Ascending aorta (tissue), 2 donors: Measurements from ENCODE around the gene HPSE. TPM values are rescaled to one million over a fixed set of nuclear protein-coding genes. Genes with fewer than 3 reads are reported as not detected.

Experiments
- DNase-seq, 2 donors: peaks; one replicate each; pipeline ENCODE4 v3.0.0-alpha.2; 2019; ENCODE audit warnings: low spot score in 2 of 2
- H3K27ac ChIP-seq, 2 donors: fragments of 200-600 bp; sonication (generic); one replicate each; pipeline ENCODE4 v1.5.1; 2016 to 2017; ENCODE audit warnings: mild to moderate bottlenecking in 1 of 2
- H3K27me3 ChIP-seq: fragments of 200-600 bp; sonication (generic); one replicate; pipeline ENCODE4 v1.5.1; 2017
- H3K36me3 ChIP-seq, 2 donors: fragments of 200-600 bp; sonication (generic); one replicate each; pipeline ENCODE4 v1.5.1; 2016
- H3K4me1 ChIP-seq, 2 donors: fragments of 200-600 bp; sonication (generic); one replicate each; pipeline ENCODE4 v1.5.1; 2016 to 2017; ENCODE audit warnings: mild to moderate bottlenecking in 1 of 2
- H3K4me3 ChIP-seq, 2 donors: fragments of 200-600 bp; sonication (generic); one replicate each; pipeline ENCODE4 v1.5.1; 2016 to 2017; ENCODE audit warnings: mild to moderate bottlenecking in 1 of 2
- H3K9me3 ChIP-seq, 2 donors: fragments of 200-600 bp; sonication (generic); one replicate each; pipeline ENCODE4 v1.5.1; 2016
- intact Hi-C: fragments of 100-400 bp; cut with DNase I; formaldehyde crosslinking; loops from one replicate; pipeline ENCODE4 v1.15.1; 2023
- total RNA-seq: library from RNA; depleted of rRNA; stranded (reverse); fragments of >200 nt; gene quantifications from one replicate; pipeline ENCODE4 v1.1.0, GENCODE V29; 2016
- TF ChIP-seq, protein P1 (sequence below), 3 experiments: fragments of 200-600 bp in 2 of 3; fragments of 450-650 bp in 1 of 3; sonication (generic) in 2 of 3; IDR thresholded peaks; one replicate each; pipeline ENCODE4 v1.5.1; 2016 to 2019; ENCODE audit warnings: antibody characterized with exemption in 3 of 3, mild to moderate bottlenecking in 1 of 3, moderate library complexity in 1 of 3

The HPSE gene
- total RNA-seq, 1 donor from 2014 or later, result 1.7 TPM

- no peak overlapping the region for H3K27ac ChIP-seq
- H3K36me3 ChIP-seq, result no peaks in the 10 kb centered on the region
- TF ChIP-seq, protein P1, sequence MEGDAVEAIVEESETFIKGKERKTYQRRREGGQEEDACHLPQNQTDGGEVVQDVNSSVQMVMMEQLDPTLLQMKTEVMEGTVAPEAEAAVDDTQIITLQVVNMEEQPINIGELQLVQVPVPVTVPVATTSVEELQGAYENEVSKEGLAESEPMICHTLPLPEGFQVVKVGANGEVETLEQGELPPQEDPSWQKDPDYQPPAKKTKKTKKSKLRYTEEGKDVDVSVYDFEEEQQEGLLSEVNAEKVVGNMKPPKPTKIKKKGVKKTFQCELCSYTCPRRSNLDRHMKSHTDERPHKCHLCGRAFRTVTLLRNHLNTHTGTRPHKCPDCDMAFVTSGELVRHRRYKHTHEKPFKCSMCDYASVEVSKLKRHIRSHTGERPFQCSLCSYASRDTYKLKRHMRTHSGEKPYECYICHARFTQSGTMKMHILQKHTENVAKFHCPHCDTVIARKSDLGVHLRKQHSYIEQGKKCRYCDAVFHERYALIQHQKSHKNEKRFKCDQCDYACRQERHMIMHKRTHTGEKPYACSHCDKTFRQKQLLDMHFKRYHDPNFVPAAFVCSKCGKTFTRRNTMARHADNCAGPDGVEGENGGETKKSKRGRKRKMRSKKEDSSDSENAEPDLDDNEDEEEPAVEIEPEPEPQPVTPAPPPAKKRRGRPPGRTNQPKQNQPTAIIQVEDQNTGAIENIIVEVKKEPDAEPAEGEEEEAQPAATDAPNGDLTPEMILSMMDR (IDR thresholded peaks at IDR 0.05), result no peak
Measured at GRCh38 chr4:83255584-83255983, 79.1 kb downstream of the HPSE start.

GRCh38 chr4:83252782-83253405 is 81.8 kb downstream of the HPSE start:
- H3K36me3 ChIP-seq, result no peaks in the 10 kb centered on the region
- DNase-seq, result peak in 1 of 2 donors; percentile 74
- intact Hi-C loops, result no loop called here
- TF ChIP-seq, protein P1 (IDR thresholded peaks at IDR 0.05), result peak in 1 of 3 experiments; percentile 48
- H3K4me3 ChIP-seq, result no peak overlapping the region
- peaks cover 0 to 7% of the 10 kb centered on the region in 2 donors for H3K4me1 ChIP-seq
- no peaks in the 10 kb centered on the region for H3K27me3 ChIP-seq
- no peaks in the 10 kb centered on the region for H3K9me3 ChIP-seq
- no peak overlapping the region for H3K27ac ChIP-seq

More at GRCh38 chr4:83255584-83255983, 79.1 kb downstream of the HPSE start:
- peaks cover 0 to 7% of the 10 kb centered on the region in 2 donors for H3K4me1 ChIP-seq
- no peak overlapping the region for H3K4me3 ChIP-seq
- no peak for DNase-seq
- H3K27me3 ChIP-seq, result no peaks in the 10 kb centered on the region
- no peaks in the 10 kb centered on the region for H3K9me3 ChIP-seq
- intact Hi-C loops, result loop anchor here (5.0 kb wide), 1 partner anchor 353 kb away; the partner anchor contains the start of gene THAP9

GRCh38 chr4:83251447-83251830 is 83.2 kb downstream of the HPSE start:
- no peaks in the 10 kb centered on the region for H3K36me3 ChIP-seq
- peaks cover 0 to 7% of the 10 kb centered on the region in 2 donors for H3K4me1 ChIP-seq
- H3K9me3 ChIP-seq, result no peaks in the 10 kb centered on the region
- TF ChIP-seq, protein P1 (IDR thresholded peaks at IDR 0.05), result no peak
- no peak for DNase-seq
- H3K27ac ChIP-seq, result no peak overlapping the region
- intact Hi-C loops, result no loop called here
- H3K4me3 ChIP-seq, result no peak overlapping the region
- H3K27me3 ChIP-seq, result no peaks in the 10 kb centered on the region

- intact Hi-C loops, result no loop called here
- Histone ChIP-seq H3K27me3 (no peaks in the 10 kb centered on the region), H3K27ac (no peak overlapping the region), H3K4me1 (peaks cover 0 to 2% of the 10 kb centered on the region in 2 donors), H3K36me3 (no peaks in the 10 kb centered on the region), H3K9me3 (no peaks in the 10 kb centered on the region), H3K4me3 (no peak overlapping the region)
- TF ChIP-seq, protein P1 (IDR thresholded peaks at IDR 0.05), result no peak
- no peak for DNase-seq
Measured at GRCh38 chr4:83250687-83251446, 83.8 kb downstream of the HPSE start.

DNA sequence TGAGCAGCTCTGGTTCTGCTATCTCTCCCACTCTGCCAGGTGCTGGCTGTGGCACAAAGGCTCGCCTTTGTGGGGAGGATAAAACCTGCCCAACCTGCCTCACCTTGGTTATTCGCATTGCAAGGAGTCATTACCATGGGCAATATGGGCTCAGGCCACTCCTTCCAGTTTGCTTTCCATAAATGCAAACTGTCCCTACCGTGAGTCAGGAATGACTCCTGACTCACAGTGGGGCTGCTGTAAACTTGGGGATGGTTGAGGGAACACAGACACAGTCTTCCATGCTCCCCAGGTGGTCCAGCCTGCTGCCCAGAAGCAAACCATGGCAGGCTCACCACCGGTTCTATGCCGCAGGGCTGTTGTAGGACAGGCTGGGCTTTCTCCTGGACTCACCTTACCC is 86.2 kb downstream of the HPSE start:
- DNase-seq, result no peak
- H3K9me3 ChIP-seq, result no peaks in the 10 kb centered on the region
- H3K27ac ChIP-seq, result no peak overlapping the region
- H3K4me3 ChIP-seq, result no peak overlapping the region
- H3K4me1 ChIP-seq, result no peaks in the 10 kb centered on the region
- H3K27me3 ChIP-seq, result no peaks in the 10 kb centered on the region
- no peaks in the 10 kb centered on the region for H3K36me3 ChIP-seq
- TF ChIP-seq, protein P1 (IDR thresholded peaks at IDR 0.05), result no peak
- intact Hi-C loops, result no loop called here
